HUES48 (cell line): ENCODE results near the gene PHKA1.

ENCODE experiments used
- H3K27ac ChIP-seq: one replicate; pipeline ENCODE4 v1.7.0; 2013; ENCODE audit warnings: low read depth, low read length, inconsistent platforms
- H3K27me3 ChIP-seq: 2 replicates; pipeline ENCODE4 v1.6.1; 2013; ENCODE audit warnings: mild to moderate bottlenecking, low read length; ENCODE audit not compliant: control insufficient read depth, insufficient read depth
- H3K36me3 ChIP-seq: 2 replicates; pipeline ENCODE4 v1.6.1; 2013; ENCODE audit warnings: low read length; ENCODE audit not compliant: control insufficient read depth, insufficient read depth
- H3K4me1 ChIP-seq: 2 replicates; pipeline ENCODE4 v1.6.1; 2013; ENCODE audit warnings: mild to moderate bottlenecking, low read length; ENCODE audit not compliant: control insufficient read depth, insufficient read depth
- H3K4me3 ChIP-seq: 2 replicates; pipeline ENCODE4 v1.5.1; 2013; ENCODE audit warnings: mild to moderate bottlenecking, low read depth, low read length
- H3K9ac ChIP-seq: 2 replicates; pipeline ENCODE4 v1.6.1; 2013; ENCODE audit warnings: mild to moderate bottlenecking, low read depth, low read length, moderate library complexity
- H3K9me3 ChIP-seq: 2 replicates; pipeline ENCODE4 v1.6.1; 2013; ENCODE audit warnings: low read length; ENCODE audit not compliant: control insufficient read depth, insufficient read depth

Gene PHKA1

DNA sequence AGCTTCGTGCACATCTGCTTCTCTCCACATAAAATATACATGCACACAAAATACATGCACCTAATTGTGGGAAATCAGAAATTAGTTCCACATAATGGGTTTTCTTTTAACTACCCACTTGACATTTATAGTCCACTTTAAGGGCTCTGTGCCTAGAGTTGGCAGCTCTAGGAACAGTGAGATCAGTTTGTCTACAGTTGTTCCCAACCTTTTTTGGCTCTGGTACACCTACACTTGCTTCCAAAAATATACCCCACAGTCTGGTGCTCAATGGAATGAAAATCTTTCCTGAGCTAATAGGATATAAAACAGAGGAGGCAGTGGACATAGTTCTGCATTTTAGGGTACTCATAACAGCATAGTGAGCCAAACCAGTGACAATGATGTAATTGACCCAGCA lies 177.6 kb downstream of the PHKA1 start:
- peaks cover 17% of the 10 kb centered on the region for H3K9me3 ChIP-seq
- H3K4me3 ChIP-seq, result no peak overlapping the region
- H3K27ac ChIP-seq, result no peak overlapping the region
- no peaks in the 10 kb centered on the region for H3K27me3 ChIP-seq
- H3K9ac ChIP-seq, result no peak overlapping the region
- H3K4me1 ChIP-seq, result no peaks in the 10 kb centered on the region
- no peaks in the 10 kb centered on the region; the same call in 1 of the 2 replicates for H3K36me3 ChIP-seq

- Histone ChIP-seq H3K4me1 (no peaks in the 10 kb centered on the region), H3K36me3 (no peaks in the 10 kb centered on the region; the same call in 1 of the 2 replicates), H3K9ac (no peak overlapping the region), H3K4me3 (no peak overlapping the region), H3K27me3 (no peaks in the 10 kb centered on the region), H3K9me3 (peaks cover 29% of the 10 kb centered on the region), H3K27ac (no peak overlapping the region)
Observed at GRCh38 chrX:72532366-72532765, 181.7 kb downstream of the PHKA1 start.
